GM18867 (cell line): ENCODE results near the gene DTNA.

Experiments used
- ATAC-seq: cut with Tn5 transposase; IDR thresholded peaks from one replicate; pipeline ENCODE4 v1.9.1; 2021; ENCODE audit warnings: mild to moderate bottlenecking, moderate library complexity; ENCODE audit not compliant: unreplicated experiment

Gene DTNA

DNA sequence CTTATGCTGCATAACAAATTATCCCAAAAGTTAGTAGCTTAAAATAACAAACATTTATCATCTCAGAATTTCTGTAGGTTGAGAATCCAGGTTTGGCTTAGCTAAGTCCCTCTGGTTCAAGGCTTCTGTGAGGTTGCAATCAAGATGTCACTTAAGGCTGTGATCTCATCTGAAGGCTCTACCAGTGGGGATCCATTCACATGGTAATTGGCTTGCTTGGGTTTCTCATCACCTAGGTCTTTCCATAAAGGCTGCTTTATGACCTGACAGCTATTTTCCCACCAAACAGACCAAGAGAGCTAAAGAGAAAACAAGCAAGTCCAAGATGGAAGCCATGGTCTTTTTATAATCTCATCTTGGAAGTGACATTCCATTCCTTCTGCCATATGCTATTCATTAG lies 137.3 kb downstream of the DTNA start:
- ATAC-seq: no peak

DNA sequence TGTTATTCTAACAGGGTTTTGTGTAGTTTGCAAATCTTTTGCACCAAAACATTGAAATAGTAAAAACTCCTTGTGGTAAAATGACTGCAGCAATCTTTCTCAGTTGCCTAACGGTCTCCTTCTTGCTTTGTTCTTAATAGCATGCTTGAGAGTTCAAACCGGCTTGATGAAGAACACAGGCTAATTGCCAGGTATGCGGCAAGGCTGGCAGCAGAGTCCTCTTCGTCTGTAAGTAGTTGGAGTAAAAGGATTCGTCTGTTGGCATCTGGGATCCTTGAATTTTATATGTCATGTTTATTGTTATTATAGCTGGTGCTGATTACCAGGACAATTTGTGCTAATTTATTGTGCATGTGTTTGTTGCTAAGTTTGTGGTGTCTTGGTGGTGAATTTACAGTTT lies 138.1 kb downstream of the DTNA start:
- no peak for ATAC-seq

DNA sequence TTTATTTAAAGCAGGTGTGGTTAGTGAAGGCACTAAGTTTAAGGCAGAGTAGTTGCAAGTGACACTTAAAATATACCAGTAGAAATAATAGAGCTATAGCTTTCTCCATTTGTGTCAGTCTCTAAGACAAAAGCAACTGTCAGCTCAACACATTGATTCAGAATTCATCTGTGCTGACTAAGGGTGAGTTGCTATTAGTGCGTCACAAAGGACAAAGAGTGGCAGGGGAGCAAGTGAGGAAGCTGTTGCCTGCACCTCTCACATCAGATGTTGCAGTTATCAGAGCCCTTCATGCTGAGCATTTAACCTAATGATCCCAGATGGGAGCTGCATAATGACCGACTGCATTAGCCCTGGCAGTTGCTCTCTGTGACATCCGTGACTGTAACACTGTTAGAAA lies 138.6 kb downstream of the DTNA start:
- no peak for ATAC-seq

DNA sequence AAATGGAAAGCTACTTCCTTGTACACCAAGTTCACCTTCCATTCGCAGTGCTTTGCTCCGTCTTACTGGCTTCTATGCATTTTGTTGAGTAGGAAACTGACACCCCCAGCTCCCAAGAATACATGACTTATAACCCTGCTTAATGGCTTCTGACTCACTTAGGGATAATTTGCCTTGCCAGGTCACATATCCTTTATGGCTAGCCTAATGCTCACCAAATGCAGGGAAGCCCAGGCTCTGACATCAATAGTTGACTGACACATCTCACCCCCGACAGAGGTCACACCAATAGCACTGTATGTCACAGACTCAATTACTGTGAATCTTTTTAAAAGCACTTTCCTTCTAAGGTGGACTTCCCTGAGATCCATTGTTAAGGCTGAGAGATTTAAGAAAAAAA lies 147.2 kb downstream of the DTNA start:
- no peak for ATAC-seq

DNA sequence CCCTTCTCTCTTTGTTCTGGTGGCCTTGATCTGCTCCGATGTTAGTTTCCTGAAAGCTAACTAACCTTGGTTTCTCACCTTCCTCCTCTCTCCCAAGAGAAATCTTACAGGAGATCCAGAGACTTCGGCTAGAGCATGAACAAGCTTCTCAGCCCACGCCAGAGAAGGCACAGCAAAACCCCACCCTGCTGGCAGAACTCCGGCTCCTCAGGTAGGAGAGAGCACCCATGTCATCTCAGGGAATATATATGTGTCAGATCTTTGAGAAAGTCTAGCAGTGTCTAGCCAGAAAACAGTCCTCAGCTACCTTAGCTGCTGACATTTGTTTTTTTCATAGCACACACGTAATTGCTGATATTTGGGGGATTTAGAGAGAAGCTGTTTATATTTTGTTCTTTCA lies 148.1 kb downstream of the DTNA start:
- ATAC-seq: no peak

DNA sequence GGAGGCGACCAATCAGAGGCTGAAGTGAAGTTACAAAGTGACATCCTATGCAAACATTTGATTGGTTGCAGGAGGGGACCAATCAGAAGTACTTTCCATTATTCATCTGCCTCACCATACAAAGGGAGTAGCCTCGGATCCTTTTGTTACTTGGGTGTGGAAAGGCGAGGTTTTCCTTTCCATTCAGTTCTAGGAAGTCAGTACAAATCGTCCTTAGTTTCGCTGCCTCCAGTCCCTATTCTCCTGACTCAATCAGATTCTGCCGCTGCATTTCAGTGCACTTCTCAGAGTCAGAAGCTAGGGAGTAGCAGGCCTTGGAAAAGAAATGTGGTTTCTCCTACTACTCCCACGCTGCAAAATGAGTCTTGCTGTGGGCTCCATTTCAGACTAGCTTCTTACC lies 149.4 kb downstream of the DTNA start:
- ATAC-seq: no peak

DNA sequence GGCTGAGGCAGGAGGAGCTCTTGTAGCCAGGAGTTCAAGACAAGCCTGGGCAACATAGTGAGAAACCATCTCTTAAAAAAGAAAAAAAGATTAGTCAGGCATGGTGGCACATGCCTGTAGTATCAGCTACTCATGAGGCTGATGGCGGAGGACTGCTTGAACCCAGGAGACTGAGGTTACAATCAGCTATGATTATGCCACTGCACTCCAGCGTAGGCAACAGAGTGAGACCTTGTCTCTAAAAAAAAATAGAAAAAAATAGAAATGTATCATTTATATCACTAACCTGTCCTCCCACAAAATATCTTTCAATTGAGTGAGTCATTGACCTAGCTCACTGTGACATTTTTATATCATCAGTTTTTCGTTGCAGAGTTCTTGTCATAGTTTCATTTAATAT lies 152.5 kb downstream of the DTNA start:
- ATAC-seq: no peak

DNA sequence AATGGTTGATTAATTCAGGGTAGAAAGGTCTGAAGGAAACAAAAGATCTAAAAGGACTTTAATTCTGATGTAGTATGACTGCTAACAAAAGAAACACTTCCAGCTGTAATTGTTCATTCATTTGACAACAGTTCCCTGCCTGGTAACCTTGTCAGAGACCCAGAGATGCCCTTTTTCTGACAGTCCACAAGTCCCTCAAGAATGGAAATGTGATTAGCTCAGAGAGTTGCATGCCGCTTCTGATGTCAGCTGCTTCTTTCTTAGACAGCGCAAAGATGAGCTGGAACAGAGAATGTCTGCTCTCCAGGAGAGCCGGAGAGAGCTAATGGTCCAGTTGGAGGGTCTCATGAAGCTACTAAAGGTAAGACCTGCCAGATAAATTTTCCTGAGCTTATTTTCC lies 153.6 kb downstream of the DTNA start:
- ATAC-seq: no peak

DNA sequence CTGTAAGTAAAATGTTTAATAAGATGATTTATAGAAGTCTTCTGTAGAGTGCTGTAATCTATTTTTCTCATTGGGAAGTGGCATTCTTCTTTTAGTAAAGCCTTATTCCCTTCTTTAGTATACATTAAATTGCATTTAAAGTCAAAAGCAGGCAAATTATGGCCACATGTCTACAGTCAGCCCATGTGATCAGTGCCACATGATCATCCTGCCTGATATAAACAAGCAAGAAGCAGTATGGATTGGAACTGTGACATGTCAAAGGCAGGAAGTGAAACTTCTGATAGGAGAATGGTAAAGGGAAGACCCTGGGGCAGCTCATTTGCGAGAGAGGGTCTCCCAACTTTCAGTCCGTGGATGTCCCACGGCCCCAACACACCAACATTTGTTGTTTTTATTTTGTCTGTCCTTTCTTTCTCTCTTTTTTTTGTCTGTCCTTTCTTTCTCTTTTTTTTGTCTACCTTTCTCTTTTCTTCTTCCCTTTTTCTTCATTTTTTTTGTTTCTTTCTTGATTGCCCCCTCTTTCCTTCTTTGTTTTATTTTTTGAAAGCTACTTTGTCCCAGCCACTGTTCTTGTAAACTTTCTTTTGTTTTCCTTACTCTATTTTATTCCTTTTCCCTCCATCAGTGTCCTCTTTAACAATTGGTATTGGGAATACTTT lies 154.9 kb downstream of the DTNA start:
- no peak for ATAC-seq

DNA sequence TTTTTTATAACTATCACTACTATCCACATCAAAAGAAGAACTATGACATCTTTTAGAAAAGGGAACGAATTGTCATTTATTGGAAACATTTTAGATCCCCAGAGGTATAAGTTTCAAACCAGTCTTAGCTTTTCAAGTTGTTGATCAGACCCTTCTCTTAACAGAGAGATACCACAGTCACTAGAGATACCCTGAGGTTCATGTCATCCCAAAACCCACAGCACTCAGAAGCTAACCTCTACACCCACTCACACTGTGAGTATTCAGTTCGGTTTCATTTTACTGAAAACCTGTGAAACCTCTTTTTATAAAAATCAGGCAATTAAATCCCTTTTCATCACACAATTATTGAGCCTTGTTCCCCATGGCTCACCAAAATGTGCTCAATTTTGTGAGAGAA lies 156.2 kb downstream of the DTNA start:
- peak; percentile 52 for ATAC-seq

DNA sequence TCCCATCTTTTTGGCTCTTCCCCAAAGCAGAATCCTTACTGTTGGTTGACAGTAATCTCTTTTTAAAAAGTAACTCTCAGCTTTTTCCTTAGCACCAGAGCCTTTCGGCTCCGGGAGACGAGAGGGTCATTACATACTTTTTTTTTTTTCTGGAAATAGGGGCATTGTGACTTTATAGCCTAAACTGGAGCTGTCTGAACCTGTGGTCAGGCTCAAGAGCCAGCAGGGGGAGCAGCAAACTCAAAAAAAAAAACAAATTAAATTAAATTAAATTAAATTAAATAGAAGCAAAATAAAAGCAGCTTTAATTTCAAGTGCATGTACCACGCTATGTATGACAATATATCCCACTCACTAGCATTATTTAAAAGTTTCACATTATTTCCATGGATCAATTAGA lies 156.6 kb downstream of the DTNA start:
- no peak for ATAC-seq

DNA sequence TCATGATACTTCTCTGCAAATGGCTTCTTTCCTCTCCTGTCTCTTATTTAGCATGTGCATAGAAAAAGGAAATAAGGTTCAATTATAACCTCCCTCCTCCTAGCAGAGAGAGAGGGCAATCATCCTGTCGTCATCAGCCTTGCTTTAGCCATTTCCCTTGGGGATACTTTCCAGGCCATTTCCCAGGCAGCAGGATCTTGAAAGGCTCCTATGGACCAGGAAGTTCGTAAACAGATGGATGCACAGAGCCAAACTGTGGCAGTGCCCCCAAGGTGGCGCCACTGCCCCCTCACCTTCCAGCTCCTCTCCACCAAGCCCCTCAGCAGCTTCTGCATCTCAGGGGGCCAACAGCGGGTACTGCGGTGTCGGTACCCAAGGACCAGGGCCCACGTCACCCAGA lies 157.4 kb downstream of the DTNA start:
- no peak for ATAC-seq

DNA sequence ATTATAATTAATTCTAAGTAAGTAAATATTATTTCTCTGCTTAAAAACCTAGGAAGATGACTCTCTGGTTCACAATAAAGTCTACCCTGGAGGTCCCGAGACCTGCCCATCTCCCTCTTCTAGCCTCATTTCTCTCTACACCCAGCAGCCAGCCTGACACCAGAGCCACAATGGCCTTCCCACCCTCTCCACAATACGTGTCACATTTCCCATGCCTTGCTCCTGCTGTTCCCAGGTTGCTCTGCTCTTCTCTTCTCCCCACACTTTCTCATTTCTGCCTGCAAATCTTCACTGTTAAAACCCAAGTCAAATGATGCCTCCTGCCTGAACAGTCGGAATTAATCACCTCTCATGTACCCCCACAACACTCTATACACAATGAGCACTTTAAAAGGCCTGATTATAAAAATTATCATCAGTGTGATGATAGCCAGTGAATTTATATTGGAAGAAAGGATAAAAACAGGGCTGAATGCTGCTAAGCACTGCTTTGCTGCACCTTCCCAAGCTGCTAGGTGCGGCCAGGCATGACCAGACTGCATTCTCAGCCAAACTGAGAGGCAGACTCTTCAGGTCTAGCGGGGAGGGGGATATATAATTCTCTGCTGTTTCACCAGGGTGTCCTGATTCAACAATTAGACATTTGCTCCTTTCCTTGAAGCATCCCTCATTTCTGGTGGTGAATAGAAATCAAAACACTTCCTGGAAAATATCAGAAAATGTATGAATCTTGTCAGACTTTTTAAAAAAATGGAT lies 160.6 kb downstream of the DTNA start:
- no peak for ATAC-seq

DNA sequence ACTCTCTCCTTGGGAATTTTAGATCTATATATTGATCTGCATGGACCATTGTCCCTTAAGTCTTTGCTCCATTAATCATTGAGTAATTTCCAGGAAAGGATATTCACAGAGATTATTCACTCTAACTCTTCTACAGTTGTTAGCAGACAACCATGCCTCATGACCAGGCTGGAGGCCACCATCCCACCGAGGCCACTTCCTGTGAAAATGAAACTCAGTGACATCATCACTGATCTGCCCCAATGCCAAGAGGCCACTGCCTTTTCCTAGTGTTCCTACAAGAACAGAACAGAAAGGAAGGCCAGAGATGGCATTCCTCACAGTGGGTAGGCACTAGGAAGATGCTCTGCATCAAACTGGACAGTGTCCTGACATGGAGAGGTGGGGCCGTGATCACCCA lies 161.3 kb downstream of the DTNA start:
- no peak for ATAC-seq

DNA sequence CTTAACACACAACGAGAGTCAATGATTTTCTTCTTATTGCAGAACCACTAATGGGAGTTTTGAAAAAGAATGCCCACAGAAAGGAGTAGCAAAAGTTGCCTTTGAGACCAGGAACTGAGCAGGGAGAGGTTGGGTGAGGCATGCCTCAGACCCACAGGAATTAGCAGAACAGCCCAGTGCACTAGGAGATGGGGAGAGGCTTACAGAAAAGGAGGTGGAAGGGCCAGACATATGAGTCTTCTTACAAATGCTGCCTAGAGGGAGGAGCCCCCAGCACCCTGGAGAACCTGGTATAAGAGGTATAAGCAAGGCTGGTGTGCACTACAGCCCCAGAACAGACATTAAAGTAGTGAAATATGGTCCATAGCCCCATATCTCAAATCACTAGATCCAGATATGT lies 162.0 kb downstream of the DTNA start:
- ATAC-seq: no peak

DNA sequence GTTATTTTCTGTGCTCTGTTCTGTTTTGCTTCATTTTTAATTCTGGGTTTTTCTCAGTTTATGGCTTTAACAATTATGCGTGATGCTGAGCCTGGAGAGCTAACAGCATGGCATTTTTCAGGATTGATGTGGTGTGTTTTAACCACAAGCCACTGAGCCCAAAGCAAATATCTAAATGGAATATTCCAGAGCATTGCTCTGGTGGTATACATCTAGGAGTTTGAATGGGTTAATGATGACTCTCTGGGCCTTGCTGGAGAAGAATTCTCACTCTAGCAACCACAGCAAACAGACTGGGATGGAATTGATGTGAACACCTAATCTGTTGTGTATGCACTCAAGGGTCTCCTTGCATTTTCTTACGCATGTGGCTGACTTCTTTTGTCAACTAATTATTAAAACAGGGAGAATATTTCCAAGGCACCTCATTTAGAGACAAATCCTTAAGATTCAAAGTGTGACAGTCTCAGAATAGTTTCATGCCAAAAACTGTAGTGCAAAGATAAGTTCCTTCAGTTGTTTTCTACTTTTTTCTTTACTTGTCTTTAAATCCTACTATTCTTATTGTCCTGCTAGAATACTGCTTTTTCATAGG lies 164.0 kb downstream of the DTNA start:
- ATAC-seq: no peak

DNA sequence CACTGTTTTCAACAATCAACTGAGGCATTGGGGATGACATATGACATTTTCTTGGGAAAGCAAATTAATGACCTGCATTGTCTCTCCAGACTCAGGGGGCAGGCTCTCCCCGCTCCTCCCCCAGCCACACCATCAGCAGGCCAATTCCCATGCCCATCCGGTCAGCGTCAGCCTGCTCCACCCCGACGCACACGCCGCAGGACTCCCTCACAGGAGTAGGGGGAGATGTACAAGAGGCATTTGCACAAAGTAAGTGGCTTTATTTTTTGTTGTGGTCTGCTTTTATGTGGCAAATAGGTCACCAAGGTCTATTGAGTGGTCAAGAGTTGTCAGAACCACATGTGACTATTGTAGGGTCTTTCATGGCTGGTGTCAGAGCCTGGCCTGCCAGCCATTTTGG lies 165.1 kb downstream of the DTNA start:
- ATAC-seq: no peak

DNA sequence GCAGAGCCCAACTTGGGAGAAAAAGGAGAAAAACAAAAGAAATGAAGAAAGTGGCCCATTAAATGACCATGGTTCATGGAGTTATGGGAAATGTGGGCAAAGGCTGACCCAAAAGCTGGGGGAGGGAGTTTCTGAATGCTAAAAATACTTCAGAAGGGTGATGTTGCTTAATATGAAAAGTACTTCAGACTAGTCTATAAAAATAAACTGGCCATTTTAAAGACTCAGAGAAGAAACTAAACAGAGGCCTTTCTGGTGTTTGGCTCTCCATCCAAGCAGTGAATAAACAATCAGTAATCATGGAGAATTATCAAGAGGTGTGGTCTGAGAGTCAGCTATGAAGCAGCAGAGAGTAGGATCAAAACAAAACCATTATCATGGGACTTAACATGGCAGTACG lies 170.3 kb downstream of the DTNA start:
- no peak for ATAC-seq

DNA sequence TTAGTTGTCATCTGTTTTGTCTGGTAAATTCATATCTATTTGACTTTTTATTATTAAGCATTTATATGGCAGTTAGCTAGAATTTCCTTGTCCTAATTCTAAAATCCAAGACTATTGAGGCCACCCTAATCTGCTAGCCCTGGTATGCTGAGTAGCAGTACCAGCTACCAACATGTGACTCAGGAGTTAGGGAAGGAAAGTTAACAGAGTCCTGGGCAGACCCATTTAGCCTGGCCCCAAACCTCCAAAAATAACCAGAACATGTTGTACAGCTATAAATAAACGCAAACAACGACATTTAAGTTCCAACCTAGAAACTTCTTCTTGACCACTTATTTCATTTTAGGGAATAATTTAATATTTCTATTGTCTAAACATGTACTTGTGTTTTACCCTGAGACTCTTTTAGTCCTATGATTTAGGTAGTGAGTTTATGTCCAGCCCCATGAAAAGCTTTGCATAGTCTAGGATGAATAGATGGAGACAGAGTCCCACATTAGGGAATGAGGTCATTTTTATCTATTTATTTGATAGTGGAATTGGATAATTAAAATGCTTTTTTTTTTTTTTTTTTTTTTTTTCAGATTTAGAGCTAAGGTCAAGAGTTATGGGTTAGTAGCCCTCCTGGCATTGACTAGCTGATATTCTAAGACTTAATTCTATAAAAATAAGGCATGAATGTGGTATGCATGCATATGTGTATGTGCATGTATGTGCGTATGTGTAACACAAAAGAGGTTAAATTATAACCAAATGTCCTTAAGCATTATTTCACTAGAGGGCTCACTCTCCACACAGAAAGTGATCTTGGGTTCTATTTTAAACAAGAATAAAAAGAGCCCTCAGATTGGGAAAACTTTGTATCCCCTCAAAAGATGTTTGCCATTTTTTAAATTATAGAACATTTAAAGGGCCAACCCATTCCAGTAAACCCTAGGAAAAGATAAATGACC lies 171.1 kb downstream of the DTNA start:
- ATAC-seq: no peak

DNA sequence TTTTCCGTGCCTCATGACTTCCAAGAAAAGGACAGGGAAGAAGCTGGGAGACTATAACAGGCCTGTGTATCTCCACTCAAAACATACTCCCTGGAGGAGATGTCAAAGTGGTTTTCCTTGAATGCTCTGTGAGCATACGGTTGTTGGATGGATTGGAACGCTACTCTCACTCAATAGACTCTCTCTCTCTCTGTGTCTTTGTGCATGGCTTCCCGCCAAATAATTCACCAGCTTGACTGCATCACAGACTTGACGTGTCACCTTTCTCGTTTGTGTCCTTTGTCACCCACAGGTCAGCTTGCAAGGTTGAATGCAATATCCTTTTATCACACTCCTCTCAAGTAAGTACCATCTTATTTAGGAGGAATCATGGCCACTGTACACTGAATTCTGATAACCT lies 174.3 kb downstream of the DTNA start:
- ATAC-seq: no peak

DNA sequence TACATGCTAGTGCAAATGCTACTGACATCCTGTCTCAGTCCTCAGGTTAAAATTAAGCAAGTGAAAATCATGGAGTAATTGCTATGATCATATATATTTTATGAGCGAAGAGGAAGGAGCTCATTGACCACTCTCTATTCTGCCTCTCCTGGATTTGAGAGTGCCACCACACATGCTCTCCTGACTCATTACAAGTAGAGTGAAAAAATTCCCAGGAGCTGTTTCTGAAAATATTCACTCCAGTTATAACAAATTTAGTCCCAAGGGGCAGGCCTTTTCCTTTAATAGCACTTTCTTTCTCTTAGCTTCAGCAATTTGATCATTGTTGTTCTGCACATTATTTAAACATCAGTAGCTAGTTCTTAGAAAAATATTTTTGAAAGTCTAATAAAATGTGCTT lies 176.1 kb downstream of the DTNA start:
- ATAC-seq: no peak
